Activated CD8-positive, alpha-beta T cell treated with anti-CD3 and anti-CD28 coated beads for 36 hours (primary cell): Measurements from ENCODE around the gene TSN. TPM values are rescaled to one million over a fixed set of nuclear protein-coding genes. Genes with fewer than 3 reads are reported as not detected.
"Not testable (repeated sequence)": the region's sequence is repeated elsewhere in the genome, so short reads cannot be mapped to it uniquely, and the experiment has no call there.

Source experiments
- ATAC-seq: fragments of 200-7000 bp; cut with Tn5 transposase; one replicate; pipeline ENCODE4 v1.10.0; 2021; ENCODE audit warnings: mild to moderate bottlenecking, moderate library complexity
- CTCF ChIA-PET: fragments of 350-600 bp; sonication (Branson Sonifier 250); formaldehyde crosslinking; loops from one replicate; lab custom pipeline; 2021; ENCODE audit warnings: antibody characterized with exemption; lab: Charles Lee
- POLR2A ChIA-PET: fragments of 350-600 bp; sonication (Branson Sonifier 250); formaldehyde crosslinking; loops from one replicate; lab custom pipeline; 2021; ENCODE audit warnings: antibody characterized with exemption; lab: Charles Lee
- DNase-seq: peaks from one replicate; pipeline ENCODE4 v3.0.0-alpha.2; 2020
- H3K27ac Mint-ChIP-seq: one replicate; pipeline ENCODE4 v1.8.0; 2021; ENCODE audit warnings: mild to moderate bottlenecking, mixed read lengths
- H3K27me3 Mint-ChIP-seq: one replicate; pipeline ENCODE4 v1.8.0; 2021; ENCODE audit warnings: mixed read lengths
- H3K36me3 Mint-ChIP-seq: one replicate; pipeline ENCODE4 v1.8.0; 2021; ENCODE audit warnings: low read depth, mixed read lengths
- H3K4me1 Mint-ChIP-seq: one replicate; pipeline ENCODE4 v1.8.0; 2021; ENCODE audit warnings: low read depth, mixed read lengths
- H3K4me3 Mint-ChIP-seq: one replicate; pipeline ENCODE4 v1.8.0; 2021; ENCODE audit warnings: mild to moderate bottlenecking, moderate library complexity, mixed read lengths
- H3K9me3 Mint-ChIP-seq: one replicate; pipeline ENCODE4 v1.8.0; 2021; ENCODE audit warnings: mixed read lengths
- CTCF ChIP-seq: fragments of 200-600 bp; IDR thresholded peaks from one replicate; pipeline ENCODE4 v1.8.0; 2022; ENCODE audit warnings: antibody characterized with exemption, mild to moderate bottlenecking
- intact Hi-C: fragments of 100-400 bp; cut with micrococcal nuclease; formaldehyde crosslinking; loops from one replicate; pipeline ENCODE4 v1.10.0; 2022
- total RNA-seq, 2 experiments: library from RNA; stranded (reverse); gene quantifications; one replicate each; pipeline ENCODE4 v1.2.3, GENCODE V29; 2021

The TSN gene
- total RNA-seq, 2 experiments from 2014 or later = 55.9 to 58.1 TPM

- no peak overlapping the region for H3K4me3 Mint-ChIP-seq
- ATAC-seq (no peak), DNase-seq (no peak)
- no peaks in the 10 kb centered on the region for H3K36me3 Mint-ChIP-seq
- POLR2A ChIA-PET = no interaction called here
- CTCF ChIA-PET = interaction anchor here (1.0 kb wide), 1 partner anchor 9 kb away, joined by 3 read pairs; no protein-coding TSS in a partner anchor
- no peak overlapping the region for H3K27ac Mint-ChIP-seq
- peaks cover 5% of the 10 kb centered on the region for H3K27me3 Mint-ChIP-seq
- intact Hi-C loops = no loop called here
- H3K9me3 Mint-ChIP-seq = peaks cover 11% of the 10 kb centered on the region
- H3K4me1 Mint-ChIP-seq = peaks cover 16% of the 10 kb centered on the region
- no peak for TF ChIP-seq CTCF
Observed at GRCh38 chr2:121801916-121802315, 46.5 kb downstream of the TSN start.

DNA sequence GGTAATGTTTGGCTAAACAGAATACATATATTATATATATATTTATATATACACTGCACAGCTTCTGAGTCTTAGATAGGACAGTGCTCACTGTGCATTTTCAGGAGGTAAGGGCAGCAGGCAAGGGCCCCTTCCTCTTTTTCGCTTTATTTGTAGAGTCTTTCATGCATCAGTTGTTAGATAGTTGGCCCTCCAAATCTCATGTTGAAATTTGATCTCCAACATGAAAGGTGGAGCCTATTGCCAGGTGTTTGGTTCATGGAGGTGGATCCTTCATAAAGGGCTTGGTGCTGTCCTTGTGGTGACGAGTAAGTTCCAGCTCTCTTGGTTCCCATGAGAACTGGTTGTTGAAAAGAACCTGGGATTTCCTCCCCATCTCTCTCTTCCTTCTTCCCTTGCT, 48.1 kb downstream of the TSN start:
- H3K4me1 Mint-ChIP-seq = peaks cover 16% of the 10 kb centered on the region
- ChIA-PET POLR2A (no interaction called here), CTCF (interaction anchor here (0.8 kb wide), 1 partner anchor 8 kb away, joined by 3 read pairs; no protein-coding TSS in a partner anchor)
- DNase-seq = no peak
- peaks cover 7% of the 10 kb centered on the region for H3K27me3 Mint-ChIP-seq
- H3K9me3 Mint-ChIP-seq = peaks cover 11% of the 10 kb centered on the region
- intact Hi-C loops = no loop called here
- no peak for ATAC-seq
- no peaks in the 10 kb centered on the region for H3K36me3 Mint-ChIP-seq
- H3K27ac Mint-ChIP-seq = no peak overlapping the region
- H3K4me3 Mint-ChIP-seq = no peak overlapping the region
- TF ChIP-seq CTCF = no peak

- Mint-ChIP-seq H3K27ac (no peak overlapping the region), H3K27me3 (peaks cover 7% of the 10 kb centered on the region), H3K4me1 (peaks cover 16% of the 10 kb centered on the region), H3K4me3 (no peak overlapping the region), H3K36me3 (no peaks in the 10 kb centered on the region), H3K9me3 (peaks cover 11% of the 10 kb centered on the region)
- intact Hi-C loops = no loop called here
- ATAC-seq = no peak
- POLR2A ChIA-PET = no interaction called here
- peak; percentile 28 for DNase-seq
- CTCF ChIA-PET = no interaction called here
- no peak for TF ChIP-seq CTCF
Observed at GRCh38 chr2:121804340-121804739, 48.9 kb downstream of the TSN start.

- Mint-ChIP-seq H3K4me1 (peaks cover 16% of the 10 kb centered on the region), H3K27ac (no peak overlapping the region), H3K9me3 (peaks cover 11% of the 10 kb centered on the region), H3K27me3 (peaks cover 7% of the 10 kb centered on the region), H3K36me3 (no peaks in the 10 kb centered on the region), H3K4me3 (no peak overlapping the region)
- DNase-seq (peak; percentile 14), ATAC-seq (no peak)
- TF ChIP-seq CTCF = no peak
- ChIA-PET CTCF (no interaction called here), POLR2A (interaction anchor here (0.5 kb wide), 1 partner anchor 897 kb away, joined by 3 read pairs; no protein-coding TSS in a partner anchor)
- intact Hi-C loops = no loop called here
Observed at GRCh38 chr2:121804997-121805765, 49.7 kb downstream of the TSN start.

DNA sequence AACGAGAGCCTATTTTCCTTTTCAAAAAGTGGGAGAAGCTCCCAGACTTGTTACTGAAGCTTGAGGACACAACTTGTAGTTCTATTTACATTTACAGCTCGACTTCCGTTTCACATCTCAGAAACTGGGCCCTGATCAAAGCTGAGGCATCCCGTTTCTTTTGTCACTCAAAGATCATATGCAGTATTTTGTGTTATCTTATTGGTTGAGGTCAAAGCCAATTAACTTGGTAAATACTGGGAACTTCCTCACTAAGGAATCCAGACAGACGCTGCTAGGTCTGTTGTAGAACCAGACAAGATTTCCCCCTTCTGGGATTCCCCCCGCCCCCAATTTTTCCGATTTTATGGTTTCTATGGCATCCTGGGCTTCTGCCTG, 50.3 kb downstream of the TSN start:
- ATAC-seq (no peak), DNase-seq (no peak)
- no peaks in the 10 kb centered on the region for H3K36me3 Mint-ChIP-seq
- H3K4me3 Mint-ChIP-seq = no peak overlapping the region
- H3K9me3 Mint-ChIP-seq = peaks cover 11% of the 10 kb centered on the region
- H3K4me1 Mint-ChIP-seq = peaks cover 16% of the 10 kb centered on the region
- H3K27me3 Mint-ChIP-seq = peaks cover 7% of the 10 kb centered on the region
- intact Hi-C loops = no loop called here
- no peak for TF ChIP-seq CTCF
- H3K27ac Mint-ChIP-seq = no peak overlapping the region
- POLR2A ChIA-PET = no interaction called here
- CTCF ChIA-PET = no interaction called here

DNA sequence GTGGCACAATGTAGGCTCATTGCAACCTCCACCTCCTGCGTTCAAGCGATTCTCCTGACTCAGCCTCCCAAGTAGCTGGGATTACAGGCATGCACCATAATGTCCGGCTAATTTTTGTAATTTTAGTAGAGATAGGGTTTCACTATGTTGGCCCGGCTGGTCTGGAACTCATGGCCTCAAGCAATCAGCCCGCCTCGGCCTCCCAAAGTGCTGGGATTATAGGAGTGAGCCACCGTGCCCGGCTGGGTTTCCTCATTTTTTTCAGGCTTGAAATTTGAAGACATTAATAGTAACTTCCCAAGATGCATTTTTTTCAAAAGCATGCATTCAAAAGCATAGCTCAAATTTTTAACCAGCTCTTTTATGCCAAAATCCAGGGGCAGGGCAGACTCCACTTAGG, 52.3 kb downstream of the TSN start:
- H3K27me3 Mint-ChIP-seq, intact Hi-C loops, H3K27ac Mint-ChIP-seq, POLR2A ChIA-PET, H3K36me3 Mint-ChIP-seq, DNase-seq, CTCF ChIA-PET, H3K4me3 Mint-ChIP-seq, H3K9me3 Mint-ChIP-seq, ATAC-seq: not testable (repeated sequence)
- H3K4me1 Mint-ChIP-seq = peaks cover 16% of the 10 kb centered on the region
